VCaP (cell line): Measurements from ENCODE around the gene DSC2.

Experiments
- H3K27ac ChIP-seq: fragments of 450-650 bp; 2 replicates; pipeline ENCODE4 v1.5.1; 2017
- TF ChIP-seq, protein P1 (sequence below): fragments of 450-650 bp; conservative IDR thresholded peaks from 2 replicates; pipeline ENCODE4 v1.5.1; 2017; ENCODE audit warnings: mild to moderate bottlenecking, moderate library complexity

The DSC2 gene

DNA sequence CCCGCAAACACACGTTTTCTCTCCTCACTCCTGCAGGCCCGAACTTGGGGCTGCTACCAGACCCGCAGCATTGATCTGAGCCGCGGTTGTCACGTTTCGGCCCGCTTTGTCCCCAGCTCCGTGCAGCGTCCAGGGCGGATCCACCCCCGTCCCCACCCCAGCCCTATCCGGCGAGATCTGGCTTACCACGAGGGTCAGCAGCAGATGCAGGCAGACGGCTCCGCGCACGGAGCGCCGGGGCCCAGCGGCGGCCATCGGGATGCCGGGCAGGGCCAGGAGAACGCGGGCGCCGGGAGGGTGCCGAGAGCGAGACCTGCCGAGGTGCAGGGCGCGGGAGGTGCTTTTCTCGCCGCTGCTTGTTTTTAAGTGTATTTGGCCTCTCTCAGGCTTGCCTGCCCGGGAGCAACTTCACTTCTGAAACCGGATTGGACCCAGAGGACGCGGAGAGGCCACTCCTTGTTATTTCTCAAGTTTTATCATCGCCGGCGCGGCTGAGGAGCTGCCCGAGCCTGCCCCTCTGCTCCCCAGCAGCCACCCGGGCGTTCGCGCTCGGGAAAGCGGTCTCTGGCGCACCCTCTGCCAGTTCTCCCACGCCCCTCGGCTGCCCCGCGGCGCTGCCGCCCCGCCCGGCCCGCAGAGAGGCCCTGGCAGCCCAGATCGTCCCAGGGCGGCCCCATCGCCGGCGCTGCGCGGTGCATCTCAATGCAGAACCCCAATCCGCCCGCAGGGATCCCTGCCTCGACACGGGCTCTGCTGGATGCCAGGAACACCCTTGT is 59.6 kb downstream of the DSC2 start, which contains the start of gene DSC3:
TSS of gene DSC3 (minus strand) at position 337 of the 776 bp plus-strand sequence. CDS start at position 255, 82 bp downstream.
- TF ChIP-seq, protein P1, sequence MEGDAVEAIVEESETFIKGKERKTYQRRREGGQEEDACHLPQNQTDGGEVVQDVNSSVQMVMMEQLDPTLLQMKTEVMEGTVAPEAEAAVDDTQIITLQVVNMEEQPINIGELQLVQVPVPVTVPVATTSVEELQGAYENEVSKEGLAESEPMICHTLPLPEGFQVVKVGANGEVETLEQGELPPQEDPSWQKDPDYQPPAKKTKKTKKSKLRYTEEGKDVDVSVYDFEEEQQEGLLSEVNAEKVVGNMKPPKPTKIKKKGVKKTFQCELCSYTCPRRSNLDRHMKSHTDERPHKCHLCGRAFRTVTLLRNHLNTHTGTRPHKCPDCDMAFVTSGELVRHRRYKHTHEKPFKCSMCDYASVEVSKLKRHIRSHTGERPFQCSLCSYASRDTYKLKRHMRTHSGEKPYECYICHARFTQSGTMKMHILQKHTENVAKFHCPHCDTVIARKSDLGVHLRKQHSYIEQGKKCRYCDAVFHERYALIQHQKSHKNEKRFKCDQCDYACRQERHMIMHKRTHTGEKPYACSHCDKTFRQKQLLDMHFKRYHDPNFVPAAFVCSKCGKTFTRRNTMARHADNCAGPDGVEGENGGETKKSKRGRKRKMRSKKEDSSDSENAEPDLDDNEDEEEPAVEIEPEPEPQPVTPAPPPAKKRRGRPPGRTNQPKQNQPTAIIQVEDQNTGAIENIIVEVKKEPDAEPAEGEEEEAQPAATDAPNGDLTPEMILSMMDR = 0 out of 2 replicates have a peak, but pooled peaks have one; percentile 10
- H3K27ac ChIP-seq = peak within 1 kb of the TSS; percentile 96

DNA sequence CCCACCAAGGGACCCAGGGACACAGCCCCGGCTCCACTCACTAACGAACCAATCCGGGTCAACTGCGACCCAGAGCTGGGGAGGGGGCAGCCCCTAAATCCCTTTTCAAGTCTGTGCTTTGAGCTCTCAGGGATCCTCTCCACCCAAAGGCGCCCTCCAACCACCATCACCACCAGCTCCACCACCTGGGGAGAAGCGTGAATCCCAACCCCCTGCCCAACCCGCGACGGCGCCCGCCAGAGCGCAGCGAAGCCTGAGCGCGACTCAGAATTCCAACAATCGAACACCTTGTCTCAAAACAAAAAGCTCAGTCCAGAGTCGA is 60.2 kb downstream of the DSC2 start:
- peak overlapping the region; percentile 96 for H3K27ac ChIP-seq
- TF ChIP-seq, protein P1 = no peak

DNA sequence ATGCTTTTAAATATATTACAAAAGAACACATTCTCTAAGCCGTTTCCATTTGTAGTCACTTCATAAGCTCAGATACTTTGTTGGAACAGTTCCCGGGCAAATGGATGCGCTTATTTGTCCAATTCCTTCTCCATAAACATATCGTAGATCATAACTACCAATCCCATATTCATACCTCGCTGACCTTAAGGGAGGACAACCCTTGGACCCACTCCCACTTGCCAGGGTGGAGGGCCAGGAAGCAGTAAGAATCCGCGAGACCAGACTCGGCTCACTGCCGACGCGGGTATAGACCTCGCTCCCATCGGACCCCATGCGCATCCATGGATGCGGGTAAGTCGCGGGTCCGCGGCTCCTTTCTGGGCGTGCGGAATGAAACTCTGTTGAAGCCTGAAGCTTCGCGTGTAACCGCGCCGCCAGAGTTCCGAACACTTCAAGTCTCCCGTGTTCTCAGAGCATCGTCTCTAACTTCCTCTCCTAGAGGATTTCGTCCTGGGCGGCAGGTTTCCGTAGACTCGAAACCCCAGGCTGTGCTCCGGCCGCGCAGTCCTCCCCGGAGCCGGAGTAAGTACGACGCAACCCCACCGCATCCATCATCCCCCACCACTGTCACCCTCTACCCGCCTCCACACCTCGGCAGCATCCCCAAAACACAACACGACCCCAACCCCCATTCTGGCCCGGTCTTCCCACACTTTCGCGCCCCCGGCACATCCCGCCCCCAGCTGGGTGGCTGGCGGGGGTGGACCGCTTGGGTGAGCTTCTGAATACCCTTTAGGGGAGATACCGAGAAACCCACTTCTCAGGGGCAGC is 60.7 kb downstream of the DSC2 start:
- H3K27ac ChIP-seq = peak overlapping the region; percentile 96

DNA sequence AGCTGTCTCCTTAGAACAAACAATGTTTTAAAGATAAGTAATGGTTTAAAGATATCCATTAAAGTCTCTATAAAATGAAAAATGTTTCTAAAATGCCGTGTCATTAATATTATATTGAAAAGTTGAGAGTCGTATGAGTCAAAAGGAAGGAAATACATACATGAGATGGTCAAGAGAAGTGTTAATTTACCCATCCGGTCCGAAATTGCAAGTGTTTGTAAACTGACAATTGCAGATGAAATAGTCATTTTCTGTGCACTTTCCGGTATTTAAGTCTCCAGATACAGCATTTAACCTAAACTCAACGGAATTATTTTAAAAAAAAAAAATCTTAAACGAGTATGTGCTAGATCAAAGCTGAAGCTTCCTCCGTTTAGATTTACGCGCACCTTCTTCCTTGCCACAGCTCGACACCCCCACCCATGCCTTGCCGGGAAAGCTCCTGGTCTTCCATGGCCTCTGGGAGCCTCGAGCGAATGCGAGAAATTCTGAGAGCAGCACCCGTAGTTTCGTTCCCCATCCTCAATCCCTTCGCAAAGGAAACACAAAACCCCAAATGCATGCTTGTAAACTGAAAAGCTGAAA is 61.4 kb downstream of the DSC2 start:
- peak overlapping the region; percentile 96 for H3K27ac ChIP-seq
- TF ChIP-seq, protein P1 = no peak

More for the DNA sequence above, 60.7 kb downstream of the DSC2 start:
- TF ChIP-seq, protein P1 = no peak

DNA sequence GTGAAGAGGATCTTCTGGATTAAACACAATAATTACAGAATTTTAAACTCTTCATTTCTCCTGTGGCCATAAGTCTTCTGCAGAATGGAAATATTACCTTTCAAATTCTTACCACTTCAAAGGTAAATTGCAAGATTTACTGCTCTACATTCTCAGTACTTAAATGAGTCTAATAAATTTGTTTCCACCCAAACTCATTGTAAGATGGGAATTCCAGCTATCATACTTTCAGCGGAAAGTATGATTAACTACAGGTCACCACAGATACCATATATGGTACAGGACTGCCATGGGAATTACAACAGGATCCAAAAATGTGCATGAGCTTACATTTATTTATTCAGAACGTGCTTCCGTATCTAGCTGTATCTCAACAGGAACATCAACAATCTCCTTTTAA is 62.8 kb downstream of the DSC2 start:
- TF ChIP-seq, protein P1 = no peak
- peak overlapping the region; percentile 96 for H3K27ac ChIP-seq

DNA sequence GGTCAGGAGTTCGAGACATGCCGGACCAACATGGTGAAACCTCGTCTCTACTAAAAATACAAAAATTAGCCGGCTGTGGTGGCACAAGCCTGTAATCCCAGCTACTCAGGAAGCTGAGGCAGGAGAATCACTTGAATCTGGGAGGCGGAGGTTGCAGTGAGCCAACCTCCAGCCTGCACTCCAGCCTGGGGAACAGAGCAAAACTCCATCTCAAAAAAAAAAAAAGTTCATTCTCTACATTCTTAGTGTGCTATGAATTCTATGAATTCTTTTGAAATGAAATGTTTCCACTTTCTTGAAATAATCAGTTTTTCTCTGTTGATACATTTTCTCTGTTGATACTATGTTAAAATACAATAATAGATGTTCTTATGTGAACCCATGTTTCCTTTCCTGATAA is 64.5 kb downstream of the DSC2 start:
- H3K27ac ChIP-seq = peak overlapping the region; percentile 12; the same call in 1 of the 2 replicates

DNA sequence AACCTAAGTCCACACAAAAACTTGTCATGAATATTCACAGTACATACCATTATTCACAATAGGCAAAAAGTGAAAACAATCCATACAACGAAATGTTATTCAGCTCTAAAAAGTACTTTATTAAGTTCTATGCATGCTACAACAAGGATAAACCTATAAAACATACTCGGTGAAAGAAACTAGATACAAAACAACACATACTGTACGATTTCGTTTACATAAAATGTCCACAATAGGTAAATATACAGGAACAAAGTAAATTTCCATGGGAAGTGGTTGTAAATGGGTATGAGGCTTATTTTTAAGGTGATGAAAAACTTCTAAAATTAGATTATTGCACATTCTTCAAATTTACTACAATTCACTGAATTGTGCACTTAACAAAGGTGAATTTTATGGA is 67.7 kb downstream of the DSC2 start:
- TF ChIP-seq, protein P1 = no peak

More for the DNA sequence above, 67.7 kb downstream of the DSC2 start:
- H3K27ac ChIP-seq = peak overlapping the region; percentile 69
